Adipose tissue (tissue), 3 donors: ENCODE results near the gene DTL. TPM values are rescaled to one million over a fixed set of nuclear protein-coding genes. Genes with fewer than 3 reads are reported as not detected.
A peak's percentile ranks its signal among the peaks of the same experiment; 100 is the strongest.

Experiments
- H3K27ac ChIP-seq: one replicate; pipeline ENCODE4 v1.5.1; 2013; ENCODE audit warnings: low read depth, low read length
- WGBS, 3 donors: extraction: QIAGEN DNeasy Blood & Tissue Kit; methylation state at CpG; one replicate each; pipeline ENCODE4 v1.1.7; 2013; 5-methylcytosine and 5-hydroxymethylcytosine counted together
- polyA plus RNA-seq, 3 donors: library from polyadenylated mRNA; stranded (reverse); fragments of 200-250 nt; gene quantifications; one replicate each; pipeline ENCODE4 v1.2.3, GENCODE V29; 2013
- donor health status: healthy with polysubstance abuse.
- donor health status: Bipolar disorder and iron deficiency.
- donor health status: healthy.

Gene DTL
- polyA plus RNA-seq, 3 donors = 0.14 to 0.90 (median 0.24) TPM

- WGBS, 3 donors = 1 to 5% (median 4%) methylated on average over 13 of the region's 13 CpGs
These were observed 929 bp upstream of the DTL start for GRCh38 chr1:212034516-212035122.

GRCh38 chr1:212035835-212036605 is 472 bp downstream of the DTL start:
- peak overlapping the region; percentile 76 for H3K27ac ChIP-seq
- WGBS, 3 donors = 0 to 1% (median 1%) methylated on average over 32 of the region's 32 CpGs

More at GRCh38 chr1:212034516-212035122, 929 bp upstream of the DTL start:
- no peak overlapping the region for H3K27ac ChIP-seq

DNA sequence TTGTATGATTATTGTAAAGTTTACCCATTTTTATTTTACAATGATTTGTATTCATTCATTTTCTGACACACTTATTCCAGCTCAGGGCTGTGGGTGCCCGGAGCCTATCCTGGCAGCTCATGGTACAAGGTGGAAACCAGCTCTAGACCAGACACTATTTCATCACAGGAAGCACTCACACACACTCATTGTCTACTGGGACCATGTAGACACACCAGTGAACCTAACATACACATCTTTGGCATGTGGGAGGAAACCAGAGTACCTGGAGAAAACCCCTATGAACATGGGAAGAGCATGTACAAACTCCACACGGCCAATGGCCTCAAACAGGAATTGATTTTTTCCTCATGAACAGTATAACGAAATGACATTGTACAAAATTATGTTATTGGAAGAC is 2.4 kb downstream of the DTL start:
- WGBS, 3 donors = 62 to 70% (median 65%) methylated on average over 3 of the region's 3 CpGs
- no peak overlapping the region for H3K27ac ChIP-seq

DNA sequence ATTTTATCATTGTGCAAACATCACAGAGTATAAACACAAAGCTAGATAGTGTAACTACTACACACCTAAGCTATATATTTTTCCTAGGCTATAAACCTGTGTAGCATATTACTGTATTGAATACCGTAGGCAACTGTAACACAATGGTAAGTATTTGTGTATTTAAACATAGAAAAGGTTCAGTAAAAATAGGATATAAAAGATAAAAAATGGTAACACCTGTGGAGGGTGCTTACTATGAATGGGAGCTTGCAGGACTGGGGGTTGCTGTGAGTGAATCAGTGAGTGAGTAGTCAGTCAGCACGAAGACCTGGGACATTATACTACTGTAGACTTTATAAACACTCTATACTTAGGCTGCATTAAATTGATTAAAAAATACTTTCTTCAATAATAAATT is 4.1 kb downstream of the DTL start:
- H3K27ac ChIP-seq = no peak overlapping the region
- 91 to 94% (median 93%) methylated on average over 2 of the region's 2 CpGs for WGBS, 3 donors

DNA sequence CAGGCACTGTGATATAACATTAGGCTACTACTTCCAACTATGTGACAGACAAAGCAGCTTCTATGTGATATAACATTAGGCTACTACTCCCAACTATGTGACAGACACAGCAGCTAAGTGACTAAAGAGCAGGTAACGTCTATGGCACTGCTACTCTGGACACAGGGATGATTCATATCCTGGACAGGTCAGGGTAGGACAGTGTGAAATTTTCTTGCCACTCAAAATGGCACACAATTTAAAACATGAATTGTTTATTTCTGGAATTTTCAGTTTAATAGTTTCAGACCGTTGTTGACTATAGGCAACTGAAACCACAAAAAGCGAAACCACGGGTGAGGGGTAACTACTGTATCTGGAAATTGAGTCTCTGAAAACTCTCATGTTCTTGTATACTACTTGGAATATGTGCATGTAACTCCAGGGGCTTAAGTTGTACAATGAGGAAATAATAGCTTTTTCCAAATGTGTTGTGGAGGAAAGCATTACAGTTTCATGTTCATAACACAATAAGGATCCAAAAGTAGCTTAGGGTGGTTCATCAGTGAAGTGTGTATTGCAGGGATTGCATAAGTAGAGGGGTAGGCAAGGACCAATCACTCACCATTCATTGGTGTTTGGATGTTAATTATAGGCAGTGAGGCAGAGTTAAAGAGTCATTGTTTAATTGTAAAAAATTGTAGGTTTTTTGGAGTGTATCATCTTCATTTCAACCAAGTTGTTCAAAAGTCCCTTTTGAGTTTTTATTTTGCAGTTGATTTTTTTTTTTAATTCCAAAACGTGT is 5.3 kb downstream of the DTL start:
- H3K27ac ChIP-seq = no peak overlapping the region
- 70 to 73% (median 72%) methylated on average over 5 of the region's 5 CpGs for WGBS, 3 donors

GRCh38 chr1:212042436-212042835 is 6.9 kb downstream of the DTL start:
- no peak overlapping the region for H3K27ac ChIP-seq

DNA sequence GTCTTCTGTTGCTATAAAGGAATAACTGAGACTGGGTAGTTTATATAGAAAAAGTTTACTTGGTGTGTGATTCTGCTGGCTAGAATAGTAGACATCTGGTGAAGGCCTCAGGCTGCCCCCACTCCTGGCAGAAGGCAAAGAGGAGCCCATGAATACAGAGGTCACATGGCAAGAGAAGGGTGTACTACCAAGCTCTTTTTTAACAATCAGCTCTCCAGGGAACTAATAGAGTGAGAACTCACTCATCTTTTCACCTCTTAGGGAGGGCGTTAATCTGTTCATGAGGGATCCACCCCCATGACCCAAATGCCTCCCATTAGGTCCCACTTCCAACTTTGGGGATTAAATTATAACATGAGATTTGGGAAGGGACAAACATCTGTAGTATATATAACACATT is 9.3 kb downstream of the DTL start:
- no peak overlapping the region for H3K27ac ChIP-seq
- 94 to 96% (median 94%) methylated on average over 1 of the region's 1 CpG for WGBS, 3 donors

DNA sequence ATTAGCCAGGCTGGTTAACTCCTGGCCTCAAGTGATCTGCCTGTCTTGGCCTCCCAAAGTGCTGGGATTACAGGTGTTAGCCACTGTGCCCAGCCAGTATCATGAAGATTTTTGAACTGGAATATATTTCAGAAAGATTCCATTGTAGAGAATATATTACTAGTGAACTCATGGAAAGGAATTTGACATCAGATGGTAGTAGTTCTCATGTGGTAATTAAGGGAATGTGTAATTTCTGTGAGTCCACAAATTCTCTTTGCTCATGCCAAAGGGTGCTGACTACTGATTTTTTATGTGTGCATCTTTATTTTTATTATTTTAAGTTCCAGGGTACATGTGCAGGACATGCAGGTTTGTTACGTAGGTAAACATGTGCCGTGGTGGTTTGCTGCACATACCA is 10.4 kb downstream of the DTL start:
- H3K27ac ChIP-seq = no peak overlapping the region
- WGBS, 3 donors = 94 to 98% (median 97%) methylated on average over 2 of the region's 2 CpGs

GRCh38 chr1:212053993-212054392 is 18.4 kb downstream of the DTL start:
- no peak overlapping the region for H3K27ac ChIP-seq
- 44 to 90% (median 50%) methylated on average over 1 of the region's 1 CpG for WGBS, 3 donors

GRCh38 chr1:212055333-212055732 is 19.8 kb downstream of the DTL start:
- no peak overlapping the region for H3K27ac ChIP-seq
- WGBS, 3 donors = 24 to 100% (median 92%) methylated on average over 2 of the region's 2 CpGs

DNA sequence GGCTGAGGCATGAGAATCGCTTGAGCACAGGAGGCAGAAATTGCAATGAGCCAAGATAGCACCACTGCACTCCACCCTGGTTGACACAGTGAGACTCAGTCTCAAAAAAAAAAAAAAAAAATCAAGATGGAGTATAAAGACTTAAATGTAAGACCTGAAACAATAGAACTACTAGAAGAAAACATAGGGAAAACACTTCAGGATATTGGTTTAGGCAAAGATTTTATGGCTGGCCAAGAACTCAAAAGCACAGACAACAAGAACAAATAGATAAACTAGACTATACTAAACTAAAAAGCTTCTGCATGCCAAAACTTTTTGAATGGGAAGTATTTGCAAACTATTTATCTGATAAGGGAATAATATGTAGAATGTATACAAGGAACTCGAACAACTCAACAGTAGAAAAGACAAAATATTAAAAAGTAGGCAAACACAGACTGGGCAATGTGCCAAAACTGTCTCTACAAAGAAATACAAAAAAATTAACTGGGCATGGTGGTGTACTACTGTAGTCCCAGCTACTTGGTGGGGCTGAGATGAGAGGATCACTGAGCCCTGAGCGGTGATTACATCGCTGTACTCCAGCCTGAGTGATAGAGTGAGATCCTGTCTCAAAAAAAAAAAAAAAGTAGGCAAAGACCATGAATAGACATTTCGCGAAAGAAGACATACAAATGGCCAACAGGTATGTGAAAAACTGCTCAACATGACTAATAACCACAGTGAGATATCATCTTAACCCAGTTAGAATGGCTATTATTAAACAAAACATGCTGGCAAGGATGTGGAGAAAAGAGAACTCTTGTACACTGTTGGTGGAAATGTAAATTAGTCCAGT is 25.3 kb downstream of the DTL start:
- 76 to 81% (median 76%) methylated on average over 6 of the region's 6 CpGs for WGBS, 3 donors
- H3K27ac ChIP-seq = no peak overlapping the region

- 85 to 90% (median 86%) methylated on average over 5 of the region's 5 CpGs for WGBS, 3 donors
These were observed 27.4 kb downstream of the DTL start for GRCh38 chr1:212062832-212063438.

DNA sequence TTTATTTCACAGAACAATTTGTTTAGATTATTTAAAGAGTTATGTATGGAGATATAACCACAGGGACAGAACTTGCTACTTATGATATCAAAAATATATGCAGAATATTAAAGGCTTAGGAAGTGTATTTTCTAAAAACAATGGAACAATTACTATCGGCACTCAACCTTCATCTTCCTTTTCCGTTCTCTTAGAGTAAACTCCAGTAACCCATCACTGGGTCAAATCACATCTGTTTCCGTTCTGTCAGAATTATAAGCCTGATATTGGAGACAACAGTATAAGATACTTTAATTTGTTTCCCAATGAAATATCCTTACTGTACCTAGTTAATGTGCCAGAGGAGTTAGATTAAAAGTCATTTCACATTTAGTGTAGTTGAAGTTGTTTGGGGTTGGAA is 32.2 kb downstream of the DTL start:
- 78 to 86% (median 81%) methylated on average over 3 of the region's 3 CpGs for WGBS, 3 donors
- H3K27ac ChIP-seq = no peak overlapping the region

More at GRCh38 chr1:212062832-212063438, 27.4 kb downstream of the DTL start:
- H3K27ac ChIP-seq = no peak overlapping the region

DNA sequence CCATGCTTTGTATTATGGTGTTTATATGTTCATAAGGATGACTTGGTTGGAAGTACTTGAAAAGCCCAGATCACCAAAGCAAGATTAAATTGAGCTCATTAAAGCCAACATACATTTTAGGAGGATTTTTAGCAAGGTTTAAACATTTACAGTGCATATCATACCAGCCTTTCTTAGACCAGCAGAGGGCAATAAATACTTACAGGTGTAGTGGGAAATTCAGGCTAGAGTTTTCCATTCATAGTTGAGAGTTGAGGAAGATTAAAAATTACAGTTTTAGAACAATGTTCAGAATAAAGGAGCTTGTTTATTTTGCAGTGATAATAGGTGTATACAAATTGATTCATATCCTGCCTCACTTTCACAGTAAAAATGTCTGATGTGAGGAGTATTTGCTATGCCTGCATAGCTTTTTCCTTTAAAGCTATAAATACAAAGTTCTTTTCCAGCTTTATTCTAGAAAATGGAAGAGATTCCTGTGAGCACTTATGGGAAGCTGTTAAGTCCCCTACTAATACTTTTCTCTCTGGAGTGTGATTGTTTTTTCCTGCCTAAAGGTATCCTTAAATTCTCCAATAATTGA is 35.3 kb downstream of the DTL start:
- no peak overlapping the region for H3K27ac ChIP-seq

GRCh38 chr1:212072047-212072446 is 36.5 kb downstream of the DTL start:
- WGBS, 3 donors = 58 to 95% (median 93%) methylated on average over 1 of the region's 1 CpG

GRCh38 chr1:212073490-212073889 is 37.9 kb downstream of the DTL start:
- WGBS, 3 donors = 96 to 100% (median 100%) methylated on average over 1 of the region's 1 CpG
- no peak overlapping the region for H3K27ac ChIP-seq

More at GRCh38 chr1:212072047-212072446, 36.5 kb downstream of the DTL start:
- H3K27ac ChIP-seq = no peak overlapping the region

DNA sequence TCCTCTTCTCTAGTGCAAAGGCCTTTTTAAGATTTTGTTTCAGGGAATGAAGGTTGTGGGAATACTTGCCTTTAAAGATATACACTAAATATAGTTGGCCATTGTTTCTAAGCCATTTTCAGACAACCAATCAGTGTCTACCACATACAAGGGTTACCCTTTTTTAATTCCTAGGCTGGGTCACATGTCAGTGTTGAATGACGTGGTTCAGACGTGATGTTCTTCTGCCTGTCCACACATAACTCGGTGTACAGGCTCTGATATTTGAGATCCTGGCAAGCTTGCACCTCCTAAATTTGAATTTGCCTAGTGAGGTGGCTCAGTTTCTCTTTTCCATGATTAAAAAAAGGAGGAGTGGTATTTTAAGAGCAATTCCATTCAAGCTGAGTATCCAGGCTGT is 38.8 kb downstream of the DTL start:
- no peak overlapping the region for H3K27ac ChIP-seq
- WGBS, 3 donors = 94 to 96% (median 95%) methylated on average over 3 of the region's 3 CpGs

DNA sequence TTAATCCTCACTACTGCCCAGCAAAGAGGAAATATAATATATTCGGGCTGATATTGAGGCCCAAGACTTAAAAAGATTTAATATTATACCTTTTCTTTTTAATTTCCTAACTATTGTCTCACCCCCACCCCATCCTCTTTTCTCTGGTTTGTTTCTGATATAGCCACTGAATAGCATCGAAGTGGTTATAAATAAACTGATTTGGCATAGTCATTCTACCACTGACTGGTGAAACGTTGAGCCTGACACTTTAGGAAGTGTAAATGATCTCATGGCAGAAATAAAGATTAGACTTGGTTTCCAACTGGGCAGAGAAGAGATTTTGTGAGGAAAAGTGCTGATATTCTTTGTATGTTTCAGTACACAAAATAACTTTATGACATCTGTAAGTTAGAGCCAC is 39.3 kb downstream of the DTL start:
- 55 to 70% (median 59%) methylated on average over 3 of the region's 3 CpGs for WGBS, 3 donors
- H3K27ac ChIP-seq = no peak overlapping the region
